ENCODE data around the gene AKT3.

GRCh38 chr1:243558576-243558975 lies 291.5 kb downstream of the AKT3 start:
- TF ChIP-seq POLR2A (IDR thresholded peaks at IDR 0.05; ENCODE audit: low read depth, low read length) (no peak), POLR2AphosphoS5 (IDR thresholded peaks at IDR 0.05; ENCODE audit: low read depth, low read length) (no peak), TAF1 (IDR thresholded peaks at IDR 0.05; ENCODE audit: low read depth, low read length) (no peak), SPI1 (IDR thresholded peaks at IDR 0.05; ENCODE audit: low read depth, low read length) (no peak)

Measured in GM12891 (cell line).